Aorta (tissue), 5 donors: Measurements from ENCODE around the gene ANAPC15. TPM values are rescaled to one million over a fixed set of nuclear protein-coding genes. Genes with fewer than 3 reads are reported as not detected.
"Not testable (repeated sequence)": the region's sequence is repeated elsewhere in the genome, so short reads cannot be mapped to it uniquely, and the experiment has no call there.

Experiments
- ATAC-seq: fragments of 200-7000 bp; cut with Tn5 transposase; one replicate; pipeline ENCODE4 v1.9.1; 2022; ENCODE audit warnings: moderate library complexity; ENCODE audit not compliant: low FRiP score
- DNase-seq, 2 donors: peaks; one replicate each; pipeline ENCODE4 v3.0.0-alpha.2; 2020
- H3K27ac ChIP-seq, 2 donors: one replicate each; pipeline ENCODE4 v1.5.1; 2013; ENCODE audit warnings: low read length in 2 of 2, mild to moderate bottlenecking in 2 of 2, moderate library complexity in 2 of 2, control low read depth in 1 of 2, inconsistent platforms in 1 of 2, low read depth in 1 of 2
- H3K27me3 ChIP-seq, 2 donors: one replicate each; pipeline ENCODE4 v1.6.1; 2013; ENCODE audit warnings: control low read depth in 1 of 2, low read length in 1 of 2, mild to moderate bottlenecking in 1 of 2, moderate library complexity in 1 of 2; ENCODE audit not compliant: insufficient read depth in 2 of 2, control insufficient read depth in 1 of 2
- H3K36me3 ChIP-seq, 2 donors: one replicate each; pipeline ENCODE4 v1.6.1; 2013; ENCODE audit warnings: control low read depth in 1 of 2, low read length in 1 of 2, mild to moderate bottlenecking in 1 of 2; ENCODE audit not compliant: insufficient read depth in 2 of 2, control insufficient read depth in 1 of 2
- H3K4me1 ChIP-seq, 2 donors: one replicate each; pipeline ENCODE4 v1.6.1; 2013; ENCODE audit warnings: low read length in 2 of 2, control low read depth in 1 of 2, mild to moderate bottlenecking in 1 of 2, moderate library complexity in 1 of 2; ENCODE audit not compliant: insufficient read depth in 2 of 2, control insufficient read depth in 1 of 2
- H3K4me3 ChIP-seq, 2 donors: one replicate each; pipeline ENCODE4 v1.5.1; 2013; ENCODE audit warnings: low read length in 2 of 2, control low read depth in 1 of 2, mild to moderate bottlenecking in 1 of 2
- H3K9me3 ChIP-seq: one replicate; pipeline ENCODE4 v1.6.1; 2013; ENCODE audit warnings: mild to moderate bottlenecking, low read length; ENCODE audit not compliant: control insufficient read depth
- WGBS, 2 donors: extraction: QIAGEN DNeasy Blood & Tissue Kit; methylation state at CpG; one replicate each; pipeline ENCODE4 v1.1.7; 2013; 5-methylcytosine and 5-hydroxymethylcytosine counted together
- intact Hi-C, 2 donors: fragments of 100-400 bp; cut with DNase I; formaldehyde crosslinking; loops; one replicate each; pipeline versions ENCODE4 v1.14.2 to v1.15.0; 2022
- polyA plus RNA-seq, 2 donors: library from polyadenylated mRNA; stranded (reverse); fragments of 200-250 nt; gene quantifications; one replicate each; pipeline ENCODE4 v1.2.3, GENCODE V29; 2013
- total RNA-seq, 2 donors: library from RNA; stranded (reverse); fragmentation: NEBNext Ultra II Directional; extraction: Animal tissue kit (Norgen Biotek cat#: 25700); gene quantifications; one replicate each; pipeline ENCODE4 v1.2.1, GENCODE V29; 2021
- donor health status: healthy with polysubstance abuse.
- donor health status: Bipolar disorder and iron deficiency.
- donor health status: DM: no; HTN: no; CAD: no.
- donor health status: DM: no; HTN: no; CAD: no.
- donor health status: DM: yes; HTN: yes; CAD: no.

ANAPC15 gene
- total and polyA plus RNA-seq, 4 donors: 24.6 to 71.6 (median 36.6) TPM

- no peak for DNase-seq
- Histone ChIP-seq H3K27me3 (peaks cover 0 to 1% of the 10 kb centered on the region in 2 donors), H3K36me3 (no peaks in the 10 kb centered on the region), H3K27ac (no peak overlapping the region), H3K9me3 (no peaks in the 10 kb centered on the region), H3K4me3 (no peak overlapping the region), H3K4me1 (no peaks in the 10 kb centered on the region)
- no peak for ATAC-seq
- intact Hi-C loops: no loop called here
- 87 to 88% methylated on average over 14 of the region's 14 CpGs for WGBS, 2 donors
Measured at GRCh38 chr11:72135891-72136683, 23.6 kb upstream of the ANAPC15 start.

- H3K36me3 ChIP-seq, ATAC-seq, DNase-seq, H3K4me1 ChIP-seq, H3K4me3 ChIP-seq, H3K27ac ChIP-seq, H3K27me3 ChIP-seq, H3K9me3 ChIP-seq, intact Hi-C loops: not testable (repeated sequence)
- WGBS, 2 donors: 81 to 94% methylated on average over 4 of the region's 4 CpGs
Measured at GRCh38 chr11:72135473-72135872, 23.0 kb upstream of the ANAPC15 start, which contains the start of gene FOLR3. TSS of gene FOLR3 (plus strand) at chr11:72135725. CDS start at chr11:72135953, 228 bp downstream.

- H3K27me3 ChIP-seq: peaks cover 0 to 1% of the 10 kb centered on the region in 2 donors
- DNase-seq: no peak
- H3K9me3 ChIP-seq: no peaks in the 10 kb centered on the region
- H3K4me3 ChIP-seq: no peak overlapping the region
- intact Hi-C loops: no loop called here
- H3K4me1 ChIP-seq: no peaks in the 10 kb centered on the region
- 80 to 85% methylated on average over 2 of the region's 2 CpGs for WGBS, 2 donors
- ATAC-seq: no peak
- no peaks in the 10 kb centered on the region for H3K36me3 ChIP-seq
- H3K27ac ChIP-seq: no peak overlapping the region
Measured at GRCh38 chr11:72132646-72133045, 20.2 kb upstream of the ANAPC15 start.

GRCh38 chr11:72129381-72129780 is 16.9 kb upstream of the ANAPC15 start:
- Histone ChIP-seq H3K27me3 (peaks cover 0 to 1% of the 10 kb centered on the region in 2 donors), H3K4me3 (no peak overlapping the region), H3K4me1 (no peaks in the 10 kb centered on the region), H3K36me3 (no peaks in the 10 kb centered on the region), H3K27ac (no peak overlapping the region), H3K9me3 (no peaks in the 10 kb centered on the region)
- 84 to 91% methylated on average over 3 of the region's 3 CpGs for WGBS, 2 donors
- intact Hi-C loops: no loop called here
- no peak for DNase-seq
- no peak for ATAC-seq

GRCh38 chr11:72127923-72128322 is 15.4 kb upstream of the ANAPC15 start:
- ATAC-seq (no peak), DNase-seq (no peak)
- Histone ChIP-seq H3K9me3 (no peaks in the 10 kb centered on the region), H3K27me3 (peaks cover 0 to 1% of the 10 kb centered on the region in 2 donors), H3K4me3 (no peak overlapping the region), H3K36me3 (no peaks in the 10 kb centered on the region), H3K4me1 (no peaks in the 10 kb centered on the region), H3K27ac (no peak overlapping the region)
- intact Hi-C loops: no loop called here
- WGBS, 2 donors: 59 to 66% methylated on average over 2 of the region's 2 CpGs

- no peak for DNase-seq
- no peak for ATAC-seq
- intact Hi-C loops: no loop called here
- Histone ChIP-seq H3K27ac (no peak overlapping the region), H3K36me3 (no peaks in the 10 kb centered on the region), H3K4me1 (no peaks in the 10 kb centered on the region), H3K27me3 (peaks cover 0 to 2% of the 10 kb centered on the region in 2 donors), H3K9me3 (no peaks in the 10 kb centered on the region), H3K4me3 (no peak overlapping the region)
- WGBS, 2 donors: 38% methylated on average over 1 of the region's 1 CpG
Measured at GRCh38 chr11:72125956-72126355, 13.5 kb upstream of the ANAPC15 start.

- H3K27me3 ChIP-seq: peaks cover 0 to 2% of the 10 kb centered on the region in 2 donors
- intact Hi-C loops: no loop called here
- DNase-seq (no peak), ATAC-seq (no peak)
- H3K9me3 ChIP-seq: no peaks in the 10 kb centered on the region
- no peaks in the 10 kb centered on the region for H3K4me1 ChIP-seq
- no peaks in the 10 kb centered on the region for H3K36me3 ChIP-seq
- H3K27ac ChIP-seq: no peak overlapping the region
- H3K4me3 ChIP-seq: no peak overlapping the region
- WGBS, 2 donors: 54 to 58% methylated on average over 6 of the region's 6 CpGs
Measured at GRCh38 chr11:72124046-72124445, 11.6 kb upstream of the ANAPC15 start.

- DNase-seq: no peak
- ATAC-seq: no peak
- H3K27ac ChIP-seq: no peak overlapping the region
- H3K9me3 ChIP-seq: no peaks in the 10 kb centered on the region
- no peak overlapping the region for H3K4me3 ChIP-seq
- intact Hi-C loops: no loop called here
- no peaks in the 10 kb centered on the region for H3K36me3 ChIP-seq
- 57 to 64% methylated on average over 3 of the region's 3 CpGs for WGBS, 2 donors
- H3K27me3 ChIP-seq: peaks cover 0 to 2% of the 10 kb centered on the region in 2 donors
- no peaks in the 10 kb centered on the region for H3K4me1 ChIP-seq
Measured at GRCh38 chr11:72123117-72123653, 10.7 kb upstream of the ANAPC15 start.

- H3K36me3 ChIP-seq: no peaks in the 10 kb centered on the region
- no peak for DNase-seq
- WGBS, 2 donors: 80 to 91% methylated on average over 1 of the region's 1 CpG
- intact Hi-C loops: no loop called here
- no peaks in the 10 kb centered on the region for H3K4me1 ChIP-seq
- no peak for ATAC-seq
- H3K9me3 ChIP-seq: no peaks in the 10 kb centered on the region
- H3K4me3 ChIP-seq: no peak overlapping the region
- no peak overlapping the region for H3K27ac ChIP-seq
- peaks cover 0 to 2% of the 10 kb centered on the region in 2 donors for H3K27me3 ChIP-seq
Measured at GRCh38 chr11:72122607-72123006, 10.1 kb upstream of the ANAPC15 start.
